Mammary epithelial cell (primary cell): ENCODE results near the gene TTC23L.

Source experiments
- EZH2 ChIP-seq: IDR thresholded peaks from 2 replicates; pipeline ENCODE4 v1.6.1; 2012; ENCODE audit warnings: low read length, inconsistent platforms, borderline replicate concordance
- TF ChIP-seq, protein P1 (sequence below), 2 donors: IDR thresholded peaks in 1 of 2; conservative IDR thresholded peaks in 1 of 2; 2 replicates each; pipeline ENCODE4 v1.5.1; 2011 to 2012; ENCODE audit warnings: inconsistent platforms in 2 of 2, low read length in 2 of 2, mild to moderate bottlenecking in 2 of 2, control low read depth in 1 of 2, low read depth in 1 of 2; ENCODE audit not compliant: insufficient read depth in 1 of 2; ENCODE audit errors: extremely low read depth in 1 of 2

DNA sequence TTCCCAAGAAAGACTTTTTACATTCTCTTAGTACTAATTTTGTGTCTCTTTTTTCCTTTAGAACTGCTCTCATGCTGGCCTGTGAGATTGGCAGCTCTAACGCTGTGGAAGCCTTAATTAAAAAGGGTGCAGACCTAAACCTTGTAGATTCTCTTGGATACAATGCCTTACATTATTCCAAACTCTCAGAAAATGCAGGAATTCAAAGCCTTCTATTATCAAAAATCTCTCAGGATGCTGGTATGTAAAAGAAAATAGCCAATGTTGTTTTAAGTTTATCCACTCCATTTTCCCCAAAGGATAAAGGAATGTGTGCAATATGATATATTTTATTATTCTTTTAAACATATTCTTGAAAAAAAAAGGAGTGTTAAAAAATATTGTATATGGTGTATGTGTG lies 27.3 kb upstream of the TTC23L start:
- TF ChIP-seq, protein P1, sequence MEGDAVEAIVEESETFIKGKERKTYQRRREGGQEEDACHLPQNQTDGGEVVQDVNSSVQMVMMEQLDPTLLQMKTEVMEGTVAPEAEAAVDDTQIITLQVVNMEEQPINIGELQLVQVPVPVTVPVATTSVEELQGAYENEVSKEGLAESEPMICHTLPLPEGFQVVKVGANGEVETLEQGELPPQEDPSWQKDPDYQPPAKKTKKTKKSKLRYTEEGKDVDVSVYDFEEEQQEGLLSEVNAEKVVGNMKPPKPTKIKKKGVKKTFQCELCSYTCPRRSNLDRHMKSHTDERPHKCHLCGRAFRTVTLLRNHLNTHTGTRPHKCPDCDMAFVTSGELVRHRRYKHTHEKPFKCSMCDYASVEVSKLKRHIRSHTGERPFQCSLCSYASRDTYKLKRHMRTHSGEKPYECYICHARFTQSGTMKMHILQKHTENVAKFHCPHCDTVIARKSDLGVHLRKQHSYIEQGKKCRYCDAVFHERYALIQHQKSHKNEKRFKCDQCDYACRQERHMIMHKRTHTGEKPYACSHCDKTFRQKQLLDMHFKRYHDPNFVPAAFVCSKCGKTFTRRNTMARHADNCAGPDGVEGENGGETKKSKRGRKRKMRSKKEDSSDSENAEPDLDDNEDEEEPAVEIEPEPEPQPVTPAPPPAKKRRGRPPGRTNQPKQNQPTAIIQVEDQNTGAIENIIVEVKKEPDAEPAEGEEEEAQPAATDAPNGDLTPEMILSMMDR (conservative IDR thresholded peaks at IDR 0.05 in 1 of 2, IDR thresholded peaks at IDR 0.05 in 1 of 2; ENCODE audit: extremely low read depth in 1 of 2, insufficient read depth in 1 of 2, low read depth in 1 of 2, low read length in 2 of 2): no peak
- no peak for TF ChIP-seq EZH2
